IPS DF 6.9 (cell line): Measurements from ENCODE around the gene MSRB3.
A peak's percentile ranks its signal among the peaks of the same experiment; 100 is the strongest.

ENCODE experiments used
- DNase-seq: peaks from one replicate; pipeline ENCODE4 v3.0.0-alpha.2; 2013; ENCODE audit warnings: low read depth, low spot score
- H3K27ac ChIP-seq: one replicate; pipeline ENCODE4 v1.5.1; 2013; ENCODE audit warnings: low read length, control low read depth
- H3K27me3 ChIP-seq: 2 replicates; pipeline ENCODE4 v1.6.1; 2013; ENCODE audit warnings: mild to moderate bottlenecking, low read length; ENCODE audit not compliant: control insufficient read depth, insufficient read depth
- H3K36me3 ChIP-seq: 2 replicates; pipeline ENCODE4 v1.6.1; 2013; ENCODE audit warnings: low read length; ENCODE audit not compliant: control insufficient read depth, insufficient read depth
- H3K4me1 ChIP-seq: 2 replicates; pipeline ENCODE4 v1.6.1; 2013; ENCODE audit warnings: low read length; ENCODE audit not compliant: control insufficient read depth, insufficient read depth
- H3K4me3 ChIP-seq: 2 replicates; pipeline ENCODE4 v1.5.1; 2013; ENCODE audit warnings: mild to moderate bottlenecking, low read length
- H3K9me3 ChIP-seq: 2 replicates; pipeline ENCODE4 v1.6.1; 2013; ENCODE audit warnings: low read length, inconsistent platforms; ENCODE audit not compliant: control insufficient read depth, insufficient read depth
- WGBS: extraction: QIAGEN DNeasy Blood & Tissue Kit; methylation state at CpG from one replicate; pipeline ENCODE4 v1.1.7; 2013; ENCODE audit warnings: mixed read lengths, missing lambda C conversion rate; ENCODE audit not compliant: insufficient read length, insufficient coverage; 5-methylcytosine and 5-hydroxymethylcytosine counted together

MSRB3 gene

GRCh38 chr12:65278576-65279368 lies at the start of gene MSRB3:
TSS of gene MSRB3 (plus strand) at chr12:65278683. CDS start at chr12:65308580, 29,897 bp downstream.
- H3K9me3 ChIP-seq = no peaks in the 10 kb centered on the region
- no peaks in the 10 kb centered on the region for H3K36me3 ChIP-seq
- H3K4me1 ChIP-seq = peaks cover 3% of the 10 kb centered on the region; the same call in 1 of the 2 replicates
- H3K27ac ChIP-seq = no peak within 1 kb of the TSS
- peak within 1 kb of the TSS; percentile 89 for H3K4me3 ChIP-seq
- no CpG with 5 or more reads among the region's 85 CpGs for WGBS
- no peak for DNase-seq
- no peaks in the 10 kb centered on the region for H3K27me3 ChIP-seq

- H3K36me3 ChIP-seq = no peaks in the 10 kb centered on the region; the same call in 1 of the 2 replicates
- H3K4me1 ChIP-seq = no peaks in the 10 kb centered on the region
- H3K9me3 ChIP-seq = no peaks in the 10 kb centered on the region; the same call in 1 of the 2 replicates
- no peak overlapping the region for H3K27ac ChIP-seq
- no peaks in the 10 kb centered on the region for H3K27me3 ChIP-seq
- no peak overlapping the region for H3K4me3 ChIP-seq
- no CpG with 5 or more reads among the region's 1 CpG for WGBS
- no peak for DNase-seq
Measured at GRCh38 chr12:65229441-65229840, 49.0 kb upstream of the MSRB3 start.

GRCh38 chr12:65232476-65233077 lies 45.9 kb upstream of the MSRB3 start:
- no peak overlapping the region for H3K4me3 ChIP-seq
- no peaks in the 10 kb centered on the region for H3K27me3 ChIP-seq
- H3K4me1 ChIP-seq = no peaks in the 10 kb centered on the region
- H3K36me3 ChIP-seq = no peaks in the 10 kb centered on the region; the same call in 1 of the 2 replicates
- H3K27ac ChIP-seq = no peak overlapping the region
- DNase-seq = no peak
- H3K9me3 ChIP-seq = no peaks in the 10 kb centered on the region; the same call in 1 of the 2 replicates
- WGBS = 100% methylated on average over 1 of the region's 3 CpGs

GRCh38 chr12:65237153-65237552 lies 41.3 kb upstream of the MSRB3 start:
- H3K4me3 ChIP-seq = no peak overlapping the region
- H3K9me3 ChIP-seq = no peaks in the 10 kb centered on the region
- WGBS = no CpG with 5 or more reads among the region's 1 CpG
- DNase-seq = no peak
- H3K27me3 ChIP-seq = no peaks in the 10 kb centered on the region
- H3K4me1 ChIP-seq = no peaks in the 10 kb centered on the region
- no peak overlapping the region for H3K27ac ChIP-seq
- no peaks in the 10 kb centered on the region for H3K36me3 ChIP-seq

- WGBS = no CpG with 5 or more reads among the region's 3 CpGs
- Histone ChIP-seq H3K4me3 (no peak overlapping the region), H3K27me3 (no peaks in the 10 kb centered on the region), H3K9me3 (no peaks in the 10 kb centered on the region), H3K36me3 (no peaks in the 10 kb centered on the region), H3K4me1 (no peaks in the 10 kb centered on the region), H3K27ac (no peak overlapping the region)
- DNase-seq = no peak
Measured at GRCh38 chr12:65238609-65239008, 39.9 kb upstream of the MSRB3 start.

- no peak overlapping the region for H3K4me3 ChIP-seq
- no peak overlapping the region for H3K27ac ChIP-seq
- no peaks in the 10 kb centered on the region for H3K9me3 ChIP-seq
- no peak for DNase-seq
- WGBS = no CpG with 5 or more reads among the region's 2 CpGs
- no peaks in the 10 kb centered on the region for H3K36me3 ChIP-seq
- H3K27me3 ChIP-seq = no peaks in the 10 kb centered on the region
- H3K4me1 ChIP-seq = no peaks in the 10 kb centered on the region
Measured at GRCh38 chr12:65248656-65249633, 29.5 kb upstream of the MSRB3 start.

GRCh38 chr12:65252515-65252914 lies 26.0 kb upstream of the MSRB3 start:
- no peaks in the 10 kb centered on the region for H3K36me3 ChIP-seq
- no CpG with 5 or more reads among the region's 1 CpG for WGBS
- H3K9me3 ChIP-seq = no peaks in the 10 kb centered on the region
- no peaks in the 10 kb centered on the region for H3K27me3 ChIP-seq
- no peak overlapping the region for H3K27ac ChIP-seq
- no peak for DNase-seq
- no peak overlapping the region for H3K4me3 ChIP-seq
- no peaks in the 10 kb centered on the region for H3K4me1 ChIP-seq

- no peak overlapping the region for H3K4me3 ChIP-seq
- no peaks in the 10 kb centered on the region for H3K4me1 ChIP-seq
Measured at GRCh38 chr12:65257986-65258385, 20.5 kb upstream of the MSRB3 start.

GRCh38 chr12:65259501-65259900 lies 19.0 kb upstream of the MSRB3 start:
- H3K36me3 ChIP-seq = no peaks in the 10 kb centered on the region
- no peaks in the 10 kb centered on the region for H3K4me1 ChIP-seq
- no peak overlapping the region for H3K27ac ChIP-seq
- no peak for DNase-seq
- no peaks in the 10 kb centered on the region for H3K9me3 ChIP-seq
- H3K27me3 ChIP-seq = no peaks in the 10 kb centered on the region
- no peak overlapping the region for H3K4me3 ChIP-seq

More at GRCh38 chr12:65257986-65258385, 20.5 kb upstream of the MSRB3 start:
- H3K27ac ChIP-seq = no peak overlapping the region
- no peaks in the 10 kb centered on the region for H3K36me3 ChIP-seq
- no peaks in the 10 kb centered on the region for H3K27me3 ChIP-seq
- DNase-seq = no peak
- H3K9me3 ChIP-seq = no peaks in the 10 kb centered on the region

- WGBS = no CpG with 5 or more reads among the region's 4 CpGs
- Histone ChIP-seq H3K27ac (no peak overlapping the region), H3K36me3 (no peaks in the 10 kb centered on the region), H3K4me1 (no peaks in the 10 kb centered on the region), H3K4me3 (no peak overlapping the region), H3K27me3 (no peaks in the 10 kb centered on the region), H3K9me3 (no peaks in the 10 kb centered on the region)
- no peak for DNase-seq
Measured at GRCh38 chr12:65263777-65264176, 14.7 kb upstream of the MSRB3 start.
